HG03460 (cell line): ENCODE measurements around the gene LYAR.

Source experiments
- ATAC-seq: cut with Tn5 transposase; IDR thresholded peaks from one replicate; pipeline ENCODE4 v1.9.1; 2021; ENCODE audit not compliant: unreplicated experiment

The LYAR gene

GRCh38 chr4:4316150-4316495 lies 26.2 kb upstream of the LYAR start:
- ATAC-seq = no peak

DNA sequence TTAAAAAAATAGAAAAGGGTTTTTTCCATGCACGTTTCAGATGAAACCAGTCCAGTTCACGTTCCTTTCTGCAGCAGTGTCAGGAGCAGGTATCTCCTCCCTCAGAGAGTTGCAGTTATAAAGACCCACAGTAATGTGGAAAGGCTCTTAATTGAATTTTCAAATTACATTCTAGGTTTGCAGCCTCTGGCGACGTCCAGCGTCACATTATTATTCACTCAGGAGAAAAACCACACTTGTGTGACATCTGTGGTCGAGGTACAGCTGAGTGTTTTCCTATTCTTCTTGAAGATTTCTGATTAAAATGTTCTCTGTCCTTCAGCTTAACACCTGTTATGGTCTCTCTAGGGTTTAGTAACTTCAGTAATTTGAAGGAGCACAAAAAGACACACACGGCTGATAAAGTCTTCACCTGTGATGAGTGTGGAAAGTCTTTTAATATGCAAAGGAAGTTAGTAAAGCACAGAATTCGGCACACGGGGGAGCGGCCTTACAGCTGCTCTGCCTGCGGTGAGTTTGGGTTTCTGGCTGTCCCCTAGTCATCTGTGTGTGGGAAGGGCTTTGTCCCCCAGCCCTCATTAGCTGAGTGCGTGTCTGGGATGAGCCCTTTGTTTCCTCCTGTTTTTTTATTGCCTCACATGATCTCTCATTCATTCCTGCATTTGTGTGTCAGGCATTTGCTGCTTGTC lies 25.7 kb upstream of the LYAR start:
- ATAC-seq = no peak

- ATAC-seq = no peak
Measured at GRCh38 chr4:4311193-4311592, 21.2 kb upstream of the LYAR start.

GRCh38 chr4:4308800-4309441 lies 19.0 kb upstream of the LYAR start:
- no peak for ATAC-seq

- no peak for ATAC-seq
Measured at GRCh38 chr4:4306920-4307319, 17.0 kb upstream of the LYAR start.

DNA sequence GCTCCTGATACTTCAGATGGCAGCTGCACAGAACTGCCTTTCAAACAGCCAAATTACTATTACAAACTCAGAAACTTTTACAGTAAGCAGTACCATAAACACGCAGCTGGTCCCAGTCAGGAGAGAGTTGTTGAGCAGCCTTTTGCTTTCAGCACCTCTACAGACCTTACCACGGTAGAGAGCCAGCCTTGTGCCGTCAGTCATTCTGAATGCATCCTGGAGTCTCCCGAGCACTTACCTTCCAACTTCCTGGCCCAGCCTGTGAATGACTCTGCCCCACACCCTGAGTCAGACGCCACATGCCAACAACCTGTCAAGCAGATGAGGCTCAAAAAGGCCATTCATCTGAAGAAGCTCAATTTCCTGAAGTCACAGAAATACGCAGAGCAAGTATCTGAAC lies 12.5 kb upstream of the LYAR start:
- no peak for ATAC-seq

- no peak for ATAC-seq
Measured at GRCh38 chr4:4302001-4302400, 12.0 kb upstream of the LYAR start.

DNA sequence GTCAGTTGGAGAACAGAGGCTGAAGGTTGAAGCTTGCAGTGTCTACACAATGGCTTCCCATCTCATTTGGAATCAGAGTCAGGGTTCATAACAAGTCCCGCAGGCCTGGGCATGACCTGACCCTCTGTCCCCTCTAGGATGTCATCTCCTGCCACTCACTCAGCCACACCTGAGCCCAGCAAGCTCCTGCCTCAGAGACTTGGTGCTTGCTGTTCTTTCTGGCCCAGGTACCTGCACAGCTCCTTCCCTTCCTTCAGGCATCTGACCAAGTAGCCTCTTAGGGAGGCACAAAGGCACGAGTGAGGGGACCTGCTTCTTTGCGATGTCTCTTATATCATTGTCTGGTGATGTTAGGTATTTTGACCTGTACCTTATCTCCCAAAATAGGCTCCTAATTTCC lies 9.1 kb upstream of the LYAR start:
- ATAC-seq = no peak

- no peak for ATAC-seq
Measured at GRCh38 chr4:4296283-4296846, 6.4 kb upstream of the LYAR start.

GRCh38 chr4:4293279-4293678 lies 3.3 kb upstream of the LYAR start:
- ATAC-seq = no peak

GRCh38 chr4:4289597-4289940 lies 385 bp downstream of the LYAR start:
- ATAC-seq = peak; percentile 24

GRCh38 chr4:4289055-4289454 lies 899 bp downstream of the LYAR start:
- no peak for ATAC-seq

- ATAC-seq = no peak
Measured at GRCh38 chr4:4288098-4288497, 1.9 kb downstream of the LYAR start.

DNA sequence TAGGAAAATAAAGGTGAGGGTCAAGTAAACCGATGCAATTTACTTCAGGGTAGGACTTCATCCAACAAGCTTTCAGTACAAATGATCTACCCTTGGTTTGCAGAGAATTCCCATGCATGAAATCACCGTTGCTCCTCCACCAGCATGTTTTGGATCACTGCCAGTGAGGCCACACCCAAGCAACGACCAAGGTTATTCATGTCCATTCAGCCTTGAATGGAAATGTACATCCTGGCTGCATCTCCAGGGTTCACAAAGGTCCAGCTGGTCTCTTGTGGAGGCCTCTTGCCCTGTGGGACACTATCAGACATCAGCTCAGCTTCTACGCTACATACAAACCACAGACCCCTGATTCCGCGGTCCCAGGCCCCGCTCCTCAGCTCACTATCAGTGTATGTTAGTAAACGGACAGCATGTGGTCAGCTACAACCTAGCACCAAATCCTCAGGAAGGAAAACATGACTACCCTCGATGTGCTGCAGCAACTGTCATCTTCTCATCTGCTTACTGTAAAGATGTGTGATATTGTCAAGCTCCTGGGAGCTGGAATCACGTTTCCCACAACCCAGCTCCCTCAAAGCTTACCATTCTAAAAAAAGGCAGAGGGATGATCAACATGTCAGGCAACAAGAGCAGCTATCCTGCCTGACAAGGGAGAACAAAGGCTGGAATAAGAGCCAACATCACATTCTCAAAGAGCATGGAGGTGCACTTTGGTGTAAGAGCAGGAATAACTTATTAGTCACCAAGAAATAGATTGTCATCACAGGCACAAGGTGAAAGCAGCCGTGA lies 4.9 kb downstream of the LYAR start:
- ATAC-seq = no peak

DNA sequence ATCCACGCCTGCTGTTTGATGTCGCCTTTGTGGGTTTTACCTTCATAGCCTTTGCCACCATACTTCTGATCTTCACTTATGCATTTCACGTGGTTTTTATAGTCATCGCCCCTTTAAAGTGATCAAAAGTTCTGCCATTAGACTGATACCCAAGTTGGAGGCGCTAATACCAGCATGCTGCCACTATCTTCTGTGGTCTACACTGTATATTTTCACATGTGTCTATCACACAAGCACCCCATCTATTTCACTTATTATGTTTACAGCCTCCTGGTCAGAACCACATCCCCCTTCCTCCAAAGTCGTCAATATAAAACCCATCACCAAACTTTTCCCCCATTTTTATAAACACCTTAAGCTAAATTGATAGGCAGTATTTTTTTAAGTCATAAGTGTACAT lies 8.2 kb downstream of the LYAR start:
- no peak for ATAC-seq

DNA sequence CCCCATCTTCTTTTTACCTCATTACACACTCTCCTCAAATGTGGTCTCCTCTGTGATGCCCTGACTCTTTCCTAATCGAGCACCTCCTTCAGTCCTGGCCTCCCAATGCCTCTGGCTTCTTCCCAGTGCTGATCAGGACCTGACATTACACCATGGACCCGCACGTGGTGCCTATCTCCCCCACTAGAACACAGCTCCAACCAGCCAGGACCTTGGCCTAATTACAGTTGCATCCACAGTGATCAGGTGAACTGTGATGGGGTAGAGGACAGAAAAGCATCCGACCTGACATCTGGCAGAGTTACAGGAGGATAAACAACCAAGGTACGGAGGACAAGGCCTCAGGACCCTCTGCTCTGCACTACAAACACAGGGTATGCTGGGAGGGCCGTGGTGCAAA lies 12.4 kb downstream of the LYAR start:
- ATAC-seq = no peak

- no peak for ATAC-seq
Measured at GRCh38 chr4:4274226-4274625, 15.7 kb downstream of the LYAR start.

- no peak for ATAC-seq
Measured at GRCh38 chr4:4271912-4272311, 18.0 kb downstream of the LYAR start.

- no peak for ATAC-seq
Measured at GRCh38 chr4:4270529-4270928, 19.4 kb downstream of the LYAR start.

- ATAC-seq = no peak
Measured at GRCh38 chr4:4269856-4270255, 20.1 kb downstream of the LYAR start.

- no peak for ATAC-seq
Measured at GRCh38 chr4:4269331-4269731, 20.6 kb downstream of the LYAR start.

DNA sequence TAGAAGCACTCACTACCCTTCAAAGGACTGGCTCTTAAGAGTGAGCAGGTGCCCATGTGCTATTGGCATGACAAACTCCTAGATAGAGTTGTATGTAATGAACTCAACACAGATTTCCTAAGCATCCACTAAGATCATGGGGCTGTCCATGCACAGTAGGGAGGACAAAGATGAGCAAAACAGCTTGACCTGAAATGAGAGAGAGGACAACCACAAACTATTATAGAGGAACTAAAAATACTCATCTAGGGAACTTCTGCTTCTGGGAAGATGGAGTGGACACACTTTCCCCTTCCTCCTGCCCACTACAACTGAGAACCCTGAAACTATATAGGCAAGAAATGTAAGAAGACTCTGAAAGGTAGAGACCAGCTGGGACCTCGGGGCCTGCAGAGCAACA lies 21.2 kb downstream of the LYAR start:
- no peak for ATAC-seq
